ENCODE measurements around the gene TMPRSS9. TPM values are rescaled to one million over a fixed set of nuclear protein-coding genes. Genes with fewer than 3 reads are reported as not detected.

TMPRSS9 gene
- total and polyA plus RNA-seq, 11 donors = 0.09 to 0.19 TPM; not detected in 9

DNA sequence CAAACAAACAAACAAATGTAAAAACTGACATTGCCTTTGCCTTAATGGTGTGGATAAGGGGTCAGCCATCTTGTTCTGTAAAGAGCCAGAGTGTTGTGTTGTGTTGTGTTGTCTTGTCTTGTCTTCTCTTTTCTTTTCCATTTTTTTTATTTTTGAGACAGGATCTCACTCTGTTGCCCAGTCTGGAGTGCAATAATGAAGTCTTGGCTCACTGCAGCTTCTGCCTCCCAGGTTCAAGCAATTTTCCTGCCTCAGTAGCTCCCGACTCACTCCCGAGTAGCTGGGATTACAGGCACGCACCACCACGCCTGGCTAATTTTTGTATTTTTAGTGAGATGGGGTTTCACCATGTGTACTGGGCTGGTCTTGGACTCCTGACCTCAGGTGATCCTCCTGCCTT is 39.5 kb downstream of the TMPRSS9 start:
- H3K36me3 ChIP-seq = no peaks in the 10 kb centered on the region
- 91 to 96% (median 92%) methylated on average over 4 of the region's 4 CpGs for WGBS, 4 donors
- intact Hi-C loops (cut with DNase I) = loop anchor here in 6 of 10 donors (10.0 kb wide), 4 partner anchors 115 to 245 kb away; partner anchors contain the start of genes AP3D1 (in 3 of the 6), PLEKHJ1 (in 2 of the 6), SF3A2 (in 2 of the 6) and PEAK3 (in 1 of the 6)
- H3K4me3 ChIP-seq = no peak overlapping the region
- peaks cover 0 to 5% (median 0%) of the 10 kb centered on the region in 12 donors for H3K4me1 ChIP-seq
- no peak overlapping the region for H3K27ac ChIP-seq
- no peak for DNase-seq
- peaks cover 0 to 8% (median 0%) of the 10 kb centered on the region in 12 donors for H3K9me3 ChIP-seq
- H3K27me3 ChIP-seq = peaks cover 0 to 18% (median 0%) of the 10 kb centered on the region in 9 donors
- TF ChIP-seq POLR2A (IDR thresholded peaks at IDR 0.05) = no peak
- TF ChIP-seq, protein P1, sequence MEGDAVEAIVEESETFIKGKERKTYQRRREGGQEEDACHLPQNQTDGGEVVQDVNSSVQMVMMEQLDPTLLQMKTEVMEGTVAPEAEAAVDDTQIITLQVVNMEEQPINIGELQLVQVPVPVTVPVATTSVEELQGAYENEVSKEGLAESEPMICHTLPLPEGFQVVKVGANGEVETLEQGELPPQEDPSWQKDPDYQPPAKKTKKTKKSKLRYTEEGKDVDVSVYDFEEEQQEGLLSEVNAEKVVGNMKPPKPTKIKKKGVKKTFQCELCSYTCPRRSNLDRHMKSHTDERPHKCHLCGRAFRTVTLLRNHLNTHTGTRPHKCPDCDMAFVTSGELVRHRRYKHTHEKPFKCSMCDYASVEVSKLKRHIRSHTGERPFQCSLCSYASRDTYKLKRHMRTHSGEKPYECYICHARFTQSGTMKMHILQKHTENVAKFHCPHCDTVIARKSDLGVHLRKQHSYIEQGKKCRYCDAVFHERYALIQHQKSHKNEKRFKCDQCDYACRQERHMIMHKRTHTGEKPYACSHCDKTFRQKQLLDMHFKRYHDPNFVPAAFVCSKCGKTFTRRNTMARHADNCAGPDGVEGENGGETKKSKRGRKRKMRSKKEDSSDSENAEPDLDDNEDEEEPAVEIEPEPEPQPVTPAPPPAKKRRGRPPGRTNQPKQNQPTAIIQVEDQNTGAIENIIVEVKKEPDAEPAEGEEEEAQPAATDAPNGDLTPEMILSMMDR (IDR thresholded peaks at IDR 0.05) = no peak
- ATAC-seq = no peak

DNA sequence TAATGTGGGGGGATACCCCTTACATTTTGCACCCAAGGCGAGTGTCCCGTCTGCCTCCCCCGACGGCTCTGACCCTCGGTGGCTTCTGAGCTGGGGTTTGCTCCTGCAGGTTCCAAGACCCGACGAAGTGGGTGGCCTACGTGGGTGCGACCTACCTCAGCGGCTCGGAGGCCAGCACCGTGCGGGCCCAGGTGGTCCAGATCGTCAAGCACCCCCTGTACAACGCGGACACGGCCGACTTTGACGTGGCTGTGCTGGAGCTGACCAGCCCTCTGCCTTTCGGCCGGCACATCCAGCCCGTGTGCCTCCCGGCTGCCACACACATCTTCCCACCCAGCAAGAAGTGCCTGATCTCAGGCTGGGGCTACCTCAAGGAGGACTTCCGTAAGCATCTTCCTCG is 48.2 kb downstream of the TMPRSS9 start:
- Histone ChIP-seq H3K4me3 (no peak overlapping the region), H3K27me3 (peaks cover 0 to 8% (median 0%) of the 10 kb centered on the region in 9 donors)
- WGBS, 4 donors = 75 to 83% (median 83%) methylated on average over 20 to 25 of the region's 25 CpGs

DNA sequence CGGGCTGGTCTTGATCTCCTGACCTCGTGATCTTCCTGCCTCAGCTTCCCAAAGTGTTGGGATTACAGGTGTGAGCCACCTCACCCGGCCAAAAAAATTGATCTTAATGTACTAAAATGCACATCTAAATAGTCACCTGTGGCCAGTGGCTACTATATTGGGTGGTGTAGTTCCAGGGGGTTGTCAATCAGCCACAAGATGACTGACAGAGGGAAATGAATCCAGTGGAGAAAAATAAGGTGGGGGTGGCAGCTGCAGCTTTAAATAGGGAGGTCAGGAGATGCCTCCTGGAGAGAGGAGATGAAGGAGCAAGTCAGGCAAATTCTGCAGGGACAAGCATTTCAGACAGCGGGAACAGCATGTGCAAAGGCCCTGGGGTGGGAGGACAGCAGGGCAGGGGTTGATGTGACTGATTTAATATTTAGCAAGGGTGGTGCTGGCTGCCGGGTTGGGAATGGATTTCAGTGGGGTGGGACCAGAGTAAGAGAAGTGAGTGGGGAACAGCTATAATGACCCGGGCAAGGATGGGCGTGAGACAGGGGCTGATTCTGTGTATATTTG is 49.4 kb downstream of the TMPRSS9 start:
- no peaks in the 10 kb centered on the region for H3K36me3 ChIP-seq
- peaks cover 0 to 8% (median 0%) of the 10 kb centered on the region in 9 donors for H3K27me3 ChIP-seq
- no peaks in the 10 kb centered on the region for H3K4me1 ChIP-seq
- intact Hi-C loops (cut with DNase I) = no loop called here
- DNase-seq (no peak), ATAC-seq (no peak)
- peaks cover 0 to 7% (median 0%) of the 10 kb centered on the region in 12 donors for H3K9me3 ChIP-seq
- no peak overlapping the region for H3K27ac ChIP-seq
- no peak overlapping the region for H3K4me3 ChIP-seq
- TF ChIP-seq, protein P1 (IDR thresholded peaks at IDR 0.05) = no peak
- TF ChIP-seq POLR2A (IDR thresholded peaks at IDR 0.05) = no peak
- WGBS, 4 donors = 72 to 93% (median 90%) methylated on average over 7 of the region's 7 CpGs

More for the DNA sequence above, 48.2 kb downstream of the TMPRSS9 start:
- no peak for DNase-seq
- Histone ChIP-seq H3K36me3 (no peaks in the 10 kb centered on the region), H3K4me1 (no peaks in the 10 kb centered on the region), H3K9me3 (peaks cover 0 to 14% (median 0%) of the 10 kb centered on the region in 12 donors), H3K27ac (no peak overlapping the region)
- TF ChIP-seq, protein P1 (IDR thresholded peaks at IDR 0.05) = no peak
- no peak for TF ChIP-seq POLR2A (IDR thresholded peaks at IDR 0.05)
- intact Hi-C loops (cut with DNase I) = no loop called here
- ATAC-seq = no peak

DNA sequence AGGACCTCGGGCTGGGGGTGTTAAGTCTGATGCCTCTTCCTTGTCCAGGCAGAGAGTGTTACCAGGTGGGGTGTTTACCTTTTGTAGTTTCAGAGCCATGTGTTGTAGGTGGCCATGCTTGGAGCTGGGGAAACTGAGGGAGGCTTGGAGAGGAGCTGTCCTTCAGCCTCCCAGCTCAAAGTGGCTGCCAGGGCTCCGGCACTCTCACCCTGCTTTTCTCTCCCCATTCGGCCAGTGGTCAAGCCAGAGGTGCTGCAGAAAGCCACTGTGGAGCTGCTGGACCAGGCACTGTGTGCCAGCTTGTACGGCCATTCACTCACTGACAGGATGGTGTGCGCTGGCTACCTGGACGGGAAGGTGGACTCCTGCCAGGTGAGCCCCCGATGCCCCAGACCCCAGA is 50.0 kb downstream of the TMPRSS9 start:
- Histone ChIP-seq H3K4me1 (no peaks in the 10 kb centered on the region), H3K27me3 (peaks cover 0 to 8% (median 0%) of the 10 kb centered on the region in 9 donors), H3K27ac (no peak overlapping the region), H3K4me3 (no peak overlapping the region), H3K36me3 (no peaks in the 10 kb centered on the region), H3K9me3 (peaks cover 0 to 6% (median 0%) of the 10 kb centered on the region in 12 donors)
- ATAC-seq (no peak), DNase-seq (no peak)
- WGBS, 4 donors = 88 to 96% (median 94%) methylated on average over 1 to 7 of the region's 7 CpGs
- intact Hi-C loops (cut with DNase I) = no loop called here
- TF ChIP-seq, protein P1 (IDR thresholded peaks at IDR 0.05) = no peak
- no peak for TF ChIP-seq POLR2A (IDR thresholded peaks at IDR 0.05)

Data from heart left ventricle (tissue), 16 donors.